Inferior parietal cortex (tissue), 1 donor: ENCODE results near the gene FBXO38.
A peak's percentile ranks its signal among the peaks of the same experiment; 100 is the strongest.

ENCODE experiments used
- DNase-seq: peaks from one replicate; pipeline ENCODE4 v3.0.0-alpha.2; 2016; ENCODE audit errors: extremely low spot score

FBXO38 gene

GRCh38 chr5:148382961-148383360 is 797 bp upstream of the FBXO38 start:
- peak; percentile 61 for DNase-seq

DNA sequence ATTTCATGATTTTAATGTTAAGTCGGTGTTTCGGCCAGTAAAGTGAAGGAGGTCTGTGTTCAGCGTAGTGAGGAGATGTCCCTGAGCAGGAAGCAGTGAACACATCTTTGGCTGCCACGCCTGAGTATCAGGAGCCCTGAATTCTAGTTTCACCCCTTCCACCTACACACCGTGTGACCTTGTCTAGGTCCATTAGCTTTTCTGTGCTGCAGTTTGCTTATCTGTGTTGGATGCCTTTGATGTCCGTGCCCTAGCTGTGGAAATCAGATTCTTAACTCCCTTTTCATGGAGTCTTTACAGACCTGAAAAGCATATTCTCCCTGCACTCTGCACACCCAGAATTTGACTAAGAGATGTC is 601 bp downstream of the FBXO38 start:
- no peak for DNase-seq

GRCh38 chr5:148385094-148385493 is 1.3 kb downstream of the FBXO38 start:
- no peak for DNase-seq

DNA sequence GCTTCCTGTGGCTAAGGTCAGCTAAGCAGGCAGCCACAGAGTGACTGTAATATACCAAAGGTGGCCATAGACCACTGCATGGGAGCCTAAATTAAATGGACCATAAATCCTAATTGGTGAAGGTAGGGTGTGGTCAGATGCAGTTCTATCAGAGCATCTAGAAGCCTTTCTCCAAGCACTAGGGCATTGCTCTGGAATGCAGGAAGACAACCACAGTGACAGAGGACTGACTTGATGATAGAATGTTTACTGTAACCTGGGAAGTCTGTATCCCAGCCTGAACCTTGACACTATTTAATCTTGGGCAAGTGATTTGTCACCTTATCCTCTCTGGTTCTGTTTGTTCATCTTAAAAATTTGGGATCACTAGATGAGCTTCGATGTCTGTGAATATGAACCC is 2.3 kb downstream of the FBXO38 start:
- no peak for DNase-seq

DNA sequence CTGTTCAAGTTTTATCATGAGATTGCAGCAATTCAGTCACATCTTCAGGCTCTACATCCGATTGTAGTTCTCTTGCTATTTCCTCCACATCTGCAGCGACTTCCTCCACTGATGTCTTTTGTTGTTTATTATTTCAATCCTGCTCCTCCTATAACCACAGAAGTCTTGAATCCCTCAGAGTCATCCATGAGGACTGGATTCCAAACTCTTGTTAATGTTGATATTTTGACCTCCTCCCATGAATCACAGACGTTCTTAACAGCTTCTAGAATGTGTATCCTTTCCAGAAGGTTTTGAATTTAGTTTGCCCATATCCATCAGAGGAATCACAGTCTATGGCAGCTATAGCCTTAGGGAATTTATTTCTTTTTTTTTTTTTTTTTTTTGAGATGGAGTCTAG is 3.6 kb downstream of the FBXO38 start:
- no peak for DNase-seq

GRCh38 chr5:148388696-148389095 is 4.9 kb downstream of the FBXO38 start:
- DNase-seq = no peak

GRCh38 chr5:148390914-148391313 is 7.2 kb downstream of the FBXO38 start:
- no peak for DNase-seq

DNA sequence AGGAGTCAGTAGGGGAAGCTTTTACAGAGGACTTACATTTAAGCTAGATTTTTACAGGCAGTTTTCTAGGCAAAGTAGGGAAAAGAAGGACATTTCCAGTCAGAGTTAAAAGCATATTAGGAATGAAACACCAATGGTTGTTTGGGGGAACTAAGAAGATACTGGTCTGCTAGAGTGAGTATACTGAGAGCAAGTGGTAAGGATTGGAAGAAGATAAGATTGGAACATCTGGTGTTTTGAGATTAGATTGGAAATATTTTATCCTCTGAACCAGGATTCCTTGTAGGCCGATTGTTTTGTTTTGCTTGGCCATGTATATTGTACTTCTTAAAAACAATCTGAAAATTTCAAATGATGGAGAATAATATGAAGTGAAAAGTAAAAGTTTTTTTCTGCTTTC is 7.7 kb downstream of the FBXO38 start:
- DNase-seq = no peak

- no peak for DNase-seq
Measured at GRCh38 chr5:148393390-148393741, 9.6 kb downstream of the FBXO38 start.

DNA sequence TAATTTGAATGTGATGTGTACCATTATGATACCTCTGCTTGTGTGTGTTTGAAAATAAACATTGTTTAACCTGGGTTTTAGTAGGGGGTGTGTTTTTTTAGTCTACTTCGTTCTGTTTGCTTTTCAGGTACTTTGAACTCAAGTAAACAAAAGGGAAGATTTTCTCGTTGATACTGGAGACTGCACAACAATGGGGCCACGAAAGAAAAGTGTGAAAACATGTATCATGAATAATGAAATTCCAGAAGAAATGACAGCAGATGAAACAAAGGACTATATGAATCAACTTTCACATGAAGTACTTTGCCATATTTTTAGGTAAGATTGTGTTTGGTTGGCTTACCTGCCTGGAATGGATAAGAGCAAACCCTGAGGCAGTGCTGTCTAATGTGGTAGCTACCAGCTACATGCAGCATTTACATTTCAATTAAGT is 10.8 kb downstream of the FBXO38 start:
- DNase-seq = no peak

DNA sequence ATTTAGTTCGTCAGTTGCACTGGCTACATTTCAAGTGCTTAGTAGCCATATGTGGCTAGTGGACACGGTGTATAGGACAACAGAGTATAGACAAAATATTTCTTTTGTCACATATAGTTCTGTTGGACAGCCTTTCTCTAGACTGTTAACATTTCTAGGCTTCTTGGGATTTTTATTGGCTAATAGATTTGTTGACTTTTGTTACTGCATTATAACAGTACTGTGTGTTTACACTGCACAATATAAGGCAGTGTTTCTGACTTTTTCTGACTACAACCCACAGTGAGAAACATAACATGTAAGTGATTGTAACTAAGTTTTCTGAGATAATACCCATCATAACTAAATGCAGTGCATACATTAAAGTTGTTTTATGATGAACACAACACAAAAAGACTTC is 11.3 kb downstream of the FBXO38 start:
- no peak for DNase-seq

DNA sequence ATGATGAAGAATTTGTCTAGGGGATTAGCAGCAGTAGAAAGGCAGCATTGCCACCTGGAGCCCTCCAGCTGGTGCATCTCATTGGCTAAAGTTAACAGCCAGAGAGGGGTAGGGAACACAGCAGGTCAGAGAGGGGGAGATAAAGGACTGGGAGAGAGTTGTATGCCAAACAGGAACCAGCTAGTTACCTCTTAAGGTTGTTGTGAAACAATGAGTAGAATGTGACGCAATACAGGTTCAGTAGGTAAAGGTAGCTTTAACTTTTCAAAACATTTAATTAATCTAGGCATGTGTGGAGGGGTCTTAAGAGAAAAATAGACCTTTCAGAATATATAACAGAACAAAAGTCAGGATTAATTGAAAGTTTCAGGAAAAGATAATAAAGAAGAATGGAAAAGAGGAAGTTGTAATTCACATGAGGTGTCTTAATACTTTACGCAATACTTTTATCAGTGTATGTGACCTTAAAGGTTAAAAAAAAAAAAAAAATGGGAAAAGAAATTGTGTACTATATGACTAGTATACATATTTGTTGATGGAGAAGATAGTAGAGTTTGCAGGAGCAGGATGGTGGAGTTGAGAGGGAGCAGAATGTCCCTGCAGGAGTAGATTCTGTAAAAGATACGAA is 14.3 kb downstream of the FBXO38 start:
- DNase-seq = no peak

DNA sequence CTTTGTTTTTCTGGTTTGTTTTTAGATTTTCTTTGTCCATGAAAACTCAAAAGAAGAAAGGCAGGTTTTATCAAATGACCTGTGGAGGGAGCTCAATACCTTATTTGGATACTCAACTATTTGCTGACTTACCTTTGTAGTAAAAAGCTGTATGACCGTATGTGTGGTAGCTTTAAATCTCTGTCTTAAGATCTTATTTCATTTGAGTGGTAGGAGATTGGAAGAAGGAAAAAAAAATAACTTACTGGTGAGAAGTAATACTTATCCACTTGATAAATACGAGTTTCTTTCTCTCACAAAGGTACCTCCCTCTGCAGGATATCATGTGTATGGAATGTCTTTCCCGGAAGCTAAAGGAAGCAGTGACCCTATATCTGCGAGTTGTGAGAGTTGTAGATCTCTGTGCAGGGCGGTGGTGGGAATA is 15.0 kb downstream of the FBXO38 start:
- no peak for DNase-seq

DNA sequence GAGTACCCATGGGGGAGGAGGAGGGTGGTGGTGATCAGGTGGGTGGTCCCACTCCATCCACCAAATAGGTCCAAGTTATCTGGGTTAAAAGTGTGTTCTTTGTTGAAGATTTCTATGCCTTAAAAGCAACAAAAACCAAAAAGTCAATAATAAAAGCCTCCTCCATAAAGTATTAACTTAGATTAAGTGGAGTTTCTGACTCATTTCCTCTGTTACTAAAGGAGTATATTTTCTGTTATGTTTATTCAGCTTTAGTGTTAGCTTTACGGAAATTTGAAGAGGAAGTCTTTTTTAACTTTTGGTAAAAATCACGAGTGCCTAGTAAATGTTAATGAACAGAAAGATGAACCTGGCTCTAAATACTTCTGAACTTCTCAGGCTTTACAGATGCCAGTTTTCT is 17.8 kb downstream of the FBXO38 start:
- no peak for DNase-seq

GRCh38 chr5:148403344-148403743 is 19.6 kb downstream of the FBXO38 start:
- no peak for DNase-seq

- no peak for DNase-seq
Measured at GRCh38 chr5:148406406-148406805, 22.6 kb downstream of the FBXO38 start.

DNA sequence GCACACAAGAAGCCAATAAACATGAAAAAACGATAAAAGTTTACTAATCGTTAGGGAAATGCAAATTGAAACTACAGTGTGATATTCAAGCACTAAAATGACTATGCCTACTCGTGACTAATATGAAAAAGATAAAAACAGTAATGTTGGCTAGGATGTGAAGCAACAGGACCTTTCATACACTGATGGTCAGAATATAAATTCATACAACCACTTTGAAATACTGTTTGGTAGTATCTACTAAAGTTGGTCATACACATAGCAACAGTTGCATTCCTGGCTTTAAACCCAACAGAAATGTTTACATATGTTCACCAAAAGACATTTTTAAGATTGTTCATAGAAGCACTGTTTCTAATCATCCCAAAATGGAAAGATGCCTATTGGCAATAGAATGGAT is 24.3 kb downstream of the FBXO38 start:
- no peak for DNase-seq

GRCh38 chr5:148412124-148412523 is 28.4 kb downstream of the FBXO38 start:
- DNase-seq = no peak

DNA sequence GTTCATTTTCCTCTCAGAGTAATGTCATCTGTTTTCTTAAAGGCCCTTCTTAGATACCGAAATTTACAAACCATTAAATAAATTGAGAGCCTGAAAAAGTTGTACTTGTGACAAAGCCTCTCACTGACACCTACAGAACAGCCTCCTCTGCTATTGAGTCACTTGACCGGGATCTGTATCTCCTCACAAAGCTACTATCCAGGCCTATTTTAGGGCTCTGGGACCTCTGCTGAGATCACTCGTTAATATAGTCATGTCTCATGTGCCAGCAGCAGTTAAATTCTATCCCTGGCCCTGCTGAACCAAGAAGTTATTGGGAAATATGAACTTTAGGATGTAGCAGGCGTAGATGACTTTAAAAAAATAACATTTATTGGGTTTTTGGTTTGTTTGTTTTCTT is 31.1 kb downstream of the FBXO38 start:
- DNase-seq = no peak

GRCh38 chr5:148416416-148416815 is 32.7 kb downstream of the FBXO38 start:
- no peak for DNase-seq

DNA sequence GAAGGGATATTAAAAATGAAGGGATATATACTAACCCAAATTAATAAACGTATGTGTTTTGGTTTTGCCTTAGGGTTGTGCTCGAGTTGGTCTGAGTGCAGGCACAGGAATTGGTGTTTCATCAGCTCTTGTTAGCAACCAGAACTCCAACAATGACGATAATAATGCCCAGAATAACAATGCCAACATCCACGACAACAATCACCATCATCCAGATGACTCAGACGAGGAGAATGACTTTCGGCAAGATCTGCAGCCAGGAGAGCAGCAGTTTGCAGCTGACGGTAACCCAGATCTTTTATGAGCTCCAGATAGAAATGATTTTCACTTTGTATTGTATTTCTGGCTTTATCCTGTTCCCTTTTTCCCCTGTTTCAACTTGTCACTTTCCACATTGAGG is 33.2 kb downstream of the FBXO38 start:
- no peak for DNase-seq

GRCh38 chr5:148418511-148418910 is 34.8 kb downstream of the FBXO38 start:
- no peak for DNase-seq

- DNase-seq = no peak
Measured at GRCh38 chr5:148421661-148422060, 37.9 kb downstream of the FBXO38 start.

GRCh38 chr5:148425808-148426207 is 42.0 kb downstream of the FBXO38 start:
- DNase-seq = no peak

DNA sequence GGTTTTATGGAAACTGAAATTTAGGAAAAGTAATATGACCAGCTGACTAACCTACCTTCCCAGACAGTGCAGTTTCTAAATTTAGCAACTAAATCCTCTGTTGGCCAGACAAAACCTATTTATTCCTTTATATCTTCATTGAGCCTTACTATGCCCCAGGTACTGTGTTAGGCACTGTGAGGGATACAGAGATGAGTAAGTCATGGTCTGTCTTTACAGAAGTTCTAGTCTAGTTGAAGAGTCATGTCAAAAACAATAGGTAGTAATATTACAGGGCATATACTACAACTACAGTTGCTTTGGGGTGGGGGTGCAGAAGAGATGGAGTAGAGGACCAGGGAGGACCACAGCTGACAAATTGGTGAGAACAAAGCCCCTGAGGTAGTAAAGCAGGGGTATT is 42.8 kb downstream of the FBXO38 start:
- no peak for DNase-seq
